ENCODE results near the gene CUL3. TPM values are rescaled to one million over a fixed set of nuclear protein-coding genes. Genes with fewer than 3 reads are reported as not detected.

The CUL3 gene
- total RNA-seq, 1 experiment from 2014 or later = 104 TPM

DNA sequence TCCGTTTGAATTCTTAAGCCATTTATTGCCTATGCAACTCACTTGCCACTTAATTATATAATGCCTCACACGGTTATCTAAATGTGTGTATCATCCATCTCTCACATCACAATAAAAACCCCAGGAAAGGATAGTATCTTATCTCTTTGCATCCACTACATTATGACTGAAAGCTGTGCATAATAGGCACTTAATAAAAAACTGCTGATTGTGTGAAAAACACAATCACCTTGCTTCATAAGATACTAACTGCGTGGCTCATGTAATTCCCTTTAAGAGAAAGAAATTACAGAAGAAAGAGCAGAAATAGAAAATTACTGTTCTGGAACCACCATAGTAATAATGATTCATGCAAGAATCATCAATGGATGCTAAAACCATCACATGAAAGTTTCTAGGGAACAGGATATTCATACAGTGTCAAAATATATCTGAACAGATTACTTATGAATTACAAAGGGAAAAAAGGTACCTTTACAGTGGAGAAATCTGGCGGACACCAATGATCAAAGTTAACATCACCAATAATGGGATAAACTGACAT is 29.3 kb downstream of the CUL3 start:
- peaks cover 9% of the 10 kb centered on the region; the same call in 1 of the 2 replicates for H3K36me3 ChIP-seq (ENCODE audit: control insufficient read depth, insufficient read depth, low read length)
- no peak overlapping the region for H3K27ac ChIP-seq (ENCODE audit: low read length)
- BruUV-seq (replicated peaks) = no TSS peak
- DNase-seq (ENCODE audit: low read depth, low spot score) (no peak), ATAC-seq (no peak)
- intact Hi-C loops (cut with micrococcal nuclease; ENCODE audit: unreplicated experiment) (no loop called here), in situ Hi-C loops (cut with HindIII; ENCODE audit: low pct_unique_long_range_greater_than_20kb, low sequenced_read_pairs) (no loop called here)
- ChIA-PET CTCF (no interaction called here), POLR2A (no interaction called here)
- no peaks in the 10 kb centered on the region; the same call in 1 of the 2 replicates for H3K4me1 ChIP-seq (ENCODE audit: control insufficient read depth, insufficient read depth, low read length)
- TF ChIP-seq TCF7L2 (IDR thresholded peaks at IDR 0.05; ENCODE audit: low read depth, low read length) = no peak
- TF ChIP-seq, protein P1, sequence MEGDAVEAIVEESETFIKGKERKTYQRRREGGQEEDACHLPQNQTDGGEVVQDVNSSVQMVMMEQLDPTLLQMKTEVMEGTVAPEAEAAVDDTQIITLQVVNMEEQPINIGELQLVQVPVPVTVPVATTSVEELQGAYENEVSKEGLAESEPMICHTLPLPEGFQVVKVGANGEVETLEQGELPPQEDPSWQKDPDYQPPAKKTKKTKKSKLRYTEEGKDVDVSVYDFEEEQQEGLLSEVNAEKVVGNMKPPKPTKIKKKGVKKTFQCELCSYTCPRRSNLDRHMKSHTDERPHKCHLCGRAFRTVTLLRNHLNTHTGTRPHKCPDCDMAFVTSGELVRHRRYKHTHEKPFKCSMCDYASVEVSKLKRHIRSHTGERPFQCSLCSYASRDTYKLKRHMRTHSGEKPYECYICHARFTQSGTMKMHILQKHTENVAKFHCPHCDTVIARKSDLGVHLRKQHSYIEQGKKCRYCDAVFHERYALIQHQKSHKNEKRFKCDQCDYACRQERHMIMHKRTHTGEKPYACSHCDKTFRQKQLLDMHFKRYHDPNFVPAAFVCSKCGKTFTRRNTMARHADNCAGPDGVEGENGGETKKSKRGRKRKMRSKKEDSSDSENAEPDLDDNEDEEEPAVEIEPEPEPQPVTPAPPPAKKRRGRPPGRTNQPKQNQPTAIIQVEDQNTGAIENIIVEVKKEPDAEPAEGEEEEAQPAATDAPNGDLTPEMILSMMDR (IDR thresholded peaks at IDR 0.05) = no peak
- TF ChIP-seq POLR2AphosphoS5 (IDR thresholded peaks at IDR 0.05; ENCODE audit: low read depth, low read length) = no peak
- TF ChIP-seq, protein P2, sequence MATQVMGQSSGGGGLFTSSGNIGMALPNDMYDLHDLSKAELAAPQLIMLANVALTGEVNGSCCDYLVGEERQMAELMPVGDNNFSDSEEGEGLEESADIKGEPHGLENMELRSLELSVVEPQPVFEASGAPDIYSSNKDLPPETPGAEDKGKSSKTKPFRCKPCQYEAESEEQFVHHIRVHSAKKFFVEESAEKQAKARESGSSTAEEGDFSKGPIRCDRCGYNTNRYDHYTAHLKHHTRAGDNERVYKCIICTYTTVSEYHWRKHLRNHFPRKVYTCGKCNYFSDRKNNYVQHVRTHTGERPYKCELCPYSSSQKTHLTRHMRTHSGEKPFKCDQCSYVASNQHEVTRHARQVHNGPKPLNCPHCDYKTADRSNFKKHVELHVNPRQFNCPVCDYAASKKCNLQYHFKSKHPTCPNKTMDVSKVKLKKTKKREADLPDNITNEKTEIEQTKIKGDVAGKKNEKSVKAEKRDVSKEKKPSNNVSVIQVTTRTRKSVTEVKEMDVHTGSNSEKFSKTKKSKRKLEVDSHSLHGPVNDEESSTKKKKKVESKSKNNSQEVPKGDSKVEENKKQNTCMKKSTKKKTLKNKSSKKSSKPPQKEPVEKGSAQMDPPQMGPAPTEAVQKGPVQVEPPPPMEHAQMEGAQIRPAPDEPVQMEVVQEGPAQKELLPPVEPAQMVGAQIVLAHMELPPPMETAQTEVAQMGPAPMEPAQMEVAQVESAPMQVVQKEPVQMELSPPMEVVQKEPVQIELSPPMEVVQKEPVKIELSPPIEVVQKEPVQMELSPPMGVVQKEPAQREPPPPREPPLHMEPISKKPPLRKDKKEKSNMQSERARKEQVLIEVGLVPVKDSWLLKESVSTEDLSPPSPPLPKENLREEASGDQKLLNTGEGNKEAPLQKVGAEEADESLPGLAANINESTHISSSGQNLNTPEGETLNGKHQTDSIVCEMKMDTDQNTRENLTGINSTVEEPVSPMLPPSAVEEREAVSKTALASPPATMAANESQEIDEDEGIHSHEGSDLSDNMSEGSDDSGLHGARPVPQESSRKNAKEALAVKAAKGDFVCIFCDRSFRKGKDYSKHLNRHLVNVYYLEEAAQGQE (IDR thresholded peaks at IDR 0.05; ENCODE audit: insufficient read depth in 1 of 2, low read depth in 2 of 2, low read length in 1 of 2) = no peak
- no peak for TF ChIP-seq SIN3A (IDR thresholded peaks at IDR 0.05; ENCODE audit: borderline replicate concordance, insufficient read depth, low read depth, low read length)
- no peaks in the 10 kb centered on the region for H3K9me3 ChIP-seq (ENCODE audit: control insufficient read depth, insufficient read depth, low read depth, low read length)
- H3K4me3 ChIP-seq (ENCODE audit: low read depth in 2 of 2, low read length in 2 of 2) = no peak overlapping the region
- no peaks in the 10 kb centered on the region for H3K27me3 ChIP-seq (ENCODE audit: control insufficient read depth, insufficient read depth, low read length)

GRCh38 chr2:224552771-224553170 is 32.4 kb downstream of the CUL3 start:
- no TSS peak for BruUV-seq (replicated peaks)
- no peak overlapping the region for H3K27ac ChIP-seq (ENCODE audit: low read length)
- H3K36me3 ChIP-seq (ENCODE audit: control insufficient read depth, insufficient read depth, low read length) = peaks cover 9% of the 10 kb centered on the region; the same call in 1 of the 2 replicates
- H3K4me1 ChIP-seq (ENCODE audit: control insufficient read depth, insufficient read depth, low read length) = no peaks in the 10 kb centered on the region; the same call in 1 of the 2 replicates
- no peak overlapping the region for H3K4me3 ChIP-seq (ENCODE audit: low read depth in 2 of 2, low read length in 2 of 2)
- in situ Hi-C loops (cut with HindIII; ENCODE audit: low pct_unique_long_range_greater_than_20kb, low sequenced_read_pairs) = no loop called here
- DNase-seq (ENCODE audit: low read depth, low spot score) (no peak), ATAC-seq (no peak)
- CTCF ChIA-PET = no interaction called here
- POLR2A ChIA-PET = no interaction called here
- H3K27me3 ChIP-seq (ENCODE audit: control insufficient read depth, insufficient read depth, low read length) = no peaks in the 10 kb centered on the region
- H3K9me3 ChIP-seq (ENCODE audit: control insufficient read depth, insufficient read depth, low read depth, low read length) = no peaks in the 10 kb centered on the region
- intact Hi-C loops (cut with micrococcal nuclease; ENCODE audit: unreplicated experiment) = no loop called here
- TF ChIP-seq, protein P2 (IDR thresholded peaks at IDR 0.05; ENCODE audit: insufficient read depth in 1 of 2, low read depth in 2 of 2, low read length in 1 of 2) = no peak
- TF ChIP-seq SIN3A (IDR thresholded peaks at IDR 0.05; ENCODE audit: borderline replicate concordance, insufficient read depth, low read depth, low read length) (no peak), POLR2AphosphoS5 (IDR thresholded peaks at IDR 0.05; ENCODE audit: low read depth, low read length) (no peak)
- TF ChIP-seq, protein P1 (IDR thresholded peaks at IDR 0.05) = no peak
